Measurements from ENCODE around the gene NAAA. TPM values are rescaled to one million over a fixed set of nuclear protein-coding genes. Genes with fewer than 3 reads are reported as not detected.
"Not testable (repeated sequence)": the region's sequence is repeated elsewhere in the genome, so short reads cannot be mapped to it uniquely, and the experiment has no call there.

NAAA gene
- polyA plus RNA-seq, 3 donors: 170 to 308 (median 231) TPM

- H3K4me1 Mint-ChIP-seq: no peaks in the 10 kb centered on the region
- no peak overlapping the region for H3K4me3 Mint-ChIP-seq
- Histone ChIP-seq H4K20me1 (ENCODE audit: insufficient read depth, low read length) (no peaks in the 10 kb centered on the region), H3K4me3 (replicated peaks in 1 of 3; ENCODE audit: low read depth in 2 of 3, low read length in 3 of 3) (no peak overlapping the region), H2AFZ (ENCODE audit: insufficient read depth, low read depth, low read length, poor library complexity, severe bottlenecking) (no peak overlapping the region), H3K36me3 (replicated peaks in 1 of 2; ENCODE audit: control insufficient read depth in 1 of 2, insufficient read depth in 2 of 2, low read length in 2 of 2) (peaks cover 93 to 100% of the 10 kb centered on the region in 2 donors), H3K27ac (ENCODE audit: low read depth in 1 of 2, low read length in 2 of 2) (peak overlapping the region in 1 of 2 donors; percentile 5), H3K79me2 (ENCODE audit: insufficient read depth, low read length) (no peaks in the 10 kb centered on the region), H3K9ac (ENCODE audit: insufficient read depth, low read length, poor library complexity, severe bottlenecking) (no peak overlapping the region), H3K4me2 (replicated peaks; ENCODE audit: extremely low read depth, low read length, poor library complexity, severe bottlenecking) (no peak overlapping the region), H3K27me3 (ENCODE audit: control insufficient read depth in 2 of 2, insufficient read depth in 2 of 2, low read length in 2 of 2) (no peaks in the 10 kb centered on the region), H3K4me1 (ENCODE audit: control insufficient read depth in 1 of 2, insufficient read depth in 2 of 2, low read length in 2 of 2) (no peaks in the 10 kb centered on the region), H3K9me3 (replicated peaks in 1 of 2; ENCODE audit: control insufficient read depth in 1 of 2, insufficient read depth in 1 of 2, low read length in 2 of 2) (peaks cover 9 to 14% of the 10 kb centered on the region in 2 donors)
- intact Hi-C loops (cut with micrococcal nuclease): no loop called here
- peaks cover 94 to 99% of the 10 kb centered on the region in 2 donors for H3K36me3 Mint-ChIP-seq
- no CpG with 5 or more reads among the region's 3 CpGs for WGBS (ENCODE audit: insufficient coverage)
- H3K27me3 Mint-ChIP-seq (ENCODE audit: low read depth in 3 of 3): no peaks in the 10 kb centered on the region
- no peak for DNase-seq
- H3K9me3 Mint-ChIP-seq: peaks cover 6 to 14% (median 10%) of the 10 kb centered on the region in 7 donors
- TF ChIP-seq CTCF (IDR thresholded peaks at IDR 0.05): no peak
- peak overlapping the region in 1 of 7 donors; percentile 53 for H3K27ac Mint-ChIP-seq
Measured at GRCh38 chr4:75968084-75968483, 27.3 kb upstream of the NAAA start.

- no peak for TF ChIP-seq CTCF (IDR thresholded peaks at IDR 0.05)
- Histone ChIP-seq H3K27ac (ENCODE audit: low read depth in 1 of 2, low read length in 2 of 2) (no peak overlapping the region), H3K9ac (ENCODE audit: insufficient read depth, low read length, poor library complexity, severe bottlenecking) (no peak overlapping the region), H3K36me3 (replicated peaks in 1 of 2; ENCODE audit: control insufficient read depth in 1 of 2, insufficient read depth in 2 of 2, low read length in 2 of 2) (peaks cover 76 to 100% of the 10 kb centered on the region in 2 donors), H3K27me3 (ENCODE audit: control insufficient read depth in 2 of 2, insufficient read depth in 2 of 2, low read length in 2 of 2) (no peaks in the 10 kb centered on the region), H3K9me3 (replicated peaks in 1 of 2; ENCODE audit: control insufficient read depth in 1 of 2, insufficient read depth in 1 of 2, low read length in 2 of 2) (peaks cover 9 to 14% of the 10 kb centered on the region in 2 donors), H4K20me1 (ENCODE audit: insufficient read depth, low read length) (no peaks in the 10 kb centered on the region), H3K4me3 (replicated peaks in 1 of 3; ENCODE audit: low read depth in 2 of 3, low read length in 3 of 3) (no peak overlapping the region), H2AFZ (ENCODE audit: insufficient read depth, low read depth, low read length, poor library complexity, severe bottlenecking) (no peak overlapping the region), H3K79me2 (ENCODE audit: insufficient read depth, low read length) (no peaks in the 10 kb centered on the region), H3K4me1 (ENCODE audit: control insufficient read depth in 1 of 2, insufficient read depth in 2 of 2, low read length in 2 of 2) (no peaks in the 10 kb centered on the region), H3K4me2 (replicated peaks; ENCODE audit: extremely low read depth, low read length, poor library complexity, severe bottlenecking) (no peak overlapping the region)
- no peak overlapping the region for H3K4me3 Mint-ChIP-seq
- no CpG with 5 or more reads among the region's 2 CpGs for WGBS (ENCODE audit: insufficient coverage)
- no peaks in the 10 kb centered on the region for H3K4me1 Mint-ChIP-seq
- no peaks in the 10 kb centered on the region for H3K27me3 Mint-ChIP-seq (ENCODE audit: low read depth in 3 of 3)
- H3K9me3 Mint-ChIP-seq: peaks cover 6 to 14% (median 11%) of the 10 kb centered on the region in 7 donors
- no peak for DNase-seq
- H3K36me3 Mint-ChIP-seq: peaks cover 91 to 97% of the 10 kb centered on the region in 2 donors
- intact Hi-C loops (cut with micrococcal nuclease): no loop called here
- H3K27ac Mint-ChIP-seq: no peak overlapping the region
Measured at GRCh38 chr4:75963558-75963957, 22.7 kb upstream of the NAAA start.

- H3K27me3 ChIP-seq (ENCODE audit: control insufficient read depth in 2 of 2, insufficient read depth in 2 of 2, low read length in 2 of 2); H3K4me3 ChIP-seq (replicated peaks in 1 of 3; ENCODE audit: low read depth in 2 of 3, low read length in 3 of 3); H4K20me1 ChIP-seq (ENCODE audit: insufficient read depth, low read length); intact Hi-C loops (cut with micrococcal nuclease); H3K4me2 ChIP-seq (replicated peaks; ENCODE audit: extremely low read depth, low read length, poor library complexity, severe bottlenecking); H3K27me3 Mint-ChIP-seq (ENCODE audit: low read depth in 3 of 3); H3K27ac Mint-ChIP-seq; H3K79me2 ChIP-seq (ENCODE audit: insufficient read depth, low read length); H3K4me1 ChIP-seq (ENCODE audit: control insufficient read depth in 1 of 2, insufficient read depth in 2 of 2, low read length in 2 of 2); H3K9ac ChIP-seq (ENCODE audit: insufficient read depth, low read length, poor library complexity, severe bottlenecking); H3K4me3 Mint-ChIP-seq; H3K27ac ChIP-seq (ENCODE audit: low read depth in 1 of 2, low read length in 2 of 2); H2AFZ ChIP-seq (ENCODE audit: insufficient read depth, low read depth, low read length, poor library complexity, severe bottlenecking); DNase-seq; H3K4me1 Mint-ChIP-seq: not testable (repeated sequence)
- Histone ChIP-seq H3K36me3 (replicated peaks in 1 of 2; ENCODE audit: control insufficient read depth in 1 of 2, insufficient read depth in 2 of 2, low read length in 2 of 2) (peaks cover 76 to 100% of the 10 kb centered on the region in 2 donors), H3K9me3 (replicated peaks in 1 of 2; ENCODE audit: control insufficient read depth in 1 of 2, insufficient read depth in 1 of 2, low read length in 2 of 2) (peaks cover 9 to 14% of the 10 kb centered on the region in 2 donors)
- no CpG with 5 or more reads among the region's 4 CpGs for WGBS (ENCODE audit: insufficient coverage)
- peaks cover 6 to 14% (median 11%) of the 10 kb centered on the region in 7 donors for H3K9me3 Mint-ChIP-seq
- H3K36me3 Mint-ChIP-seq: peaks cover 90 to 96% of the 10 kb centered on the region in 2 donors
Measured at GRCh38 chr4:75962072-75962471, 21.3 kb upstream of the NAAA start.
